Adipose tissue (tissue), 3 donors: ENCODE results near the gene BICDL1. TPM values are rescaled to one million over a fixed set of nuclear protein-coding genes. Genes with fewer than 3 reads are reported as not detected.
"Not testable (repeated sequence)": the region's sequence is repeated elsewhere in the genome, so short reads cannot be mapped to it uniquely, and the experiment has no call there.

ENCODE experiments used
- H3K27ac ChIP-seq: one replicate; pipeline ENCODE4 v1.5.1; 2013; ENCODE audit warnings: low read depth, low read length
- WGBS, 3 donors: extraction: QIAGEN DNeasy Blood & Tissue Kit; methylation state at CpG; one replicate each; pipeline ENCODE4 v1.1.7; 2013; 5-methylcytosine and 5-hydroxymethylcytosine counted together
- polyA plus RNA-seq, 3 donors: library from polyadenylated mRNA; stranded (reverse); fragments of 200-250 nt; gene quantifications; one replicate each; pipeline ENCODE4 v1.2.3, GENCODE V29; 2013
- donor health status: healthy with polysubstance abuse.
- donor health status: Bipolar disorder and iron deficiency.
- donor health status: healthy.

BICDL1 gene
- polyA plus RNA-seq, 3 donors: 2.4 to 7.4 (median 6.0) TPM

DNA sequence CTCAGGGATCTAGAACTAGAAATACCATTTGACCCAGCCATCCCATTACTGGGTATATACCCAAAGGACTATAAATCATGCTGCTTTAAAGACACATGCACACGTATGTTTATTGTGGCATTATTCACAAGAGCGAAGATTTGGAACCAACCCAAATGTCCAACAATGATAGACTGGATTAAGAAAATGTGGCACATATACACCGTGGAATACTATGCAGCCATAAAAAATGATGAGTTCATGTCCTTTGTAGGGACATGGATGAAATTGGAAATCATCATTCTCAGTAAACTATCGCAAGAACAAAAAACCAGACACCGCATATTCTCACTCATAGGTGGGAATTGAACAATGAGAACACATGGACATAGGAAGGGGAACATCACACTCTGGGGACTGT, 56.3 kb downstream of the BICDL1 start:
- 89 to 91% (median 90%) methylated on average over 3 of the region's 5 CpGs for WGBS, 3 donors

DNA sequence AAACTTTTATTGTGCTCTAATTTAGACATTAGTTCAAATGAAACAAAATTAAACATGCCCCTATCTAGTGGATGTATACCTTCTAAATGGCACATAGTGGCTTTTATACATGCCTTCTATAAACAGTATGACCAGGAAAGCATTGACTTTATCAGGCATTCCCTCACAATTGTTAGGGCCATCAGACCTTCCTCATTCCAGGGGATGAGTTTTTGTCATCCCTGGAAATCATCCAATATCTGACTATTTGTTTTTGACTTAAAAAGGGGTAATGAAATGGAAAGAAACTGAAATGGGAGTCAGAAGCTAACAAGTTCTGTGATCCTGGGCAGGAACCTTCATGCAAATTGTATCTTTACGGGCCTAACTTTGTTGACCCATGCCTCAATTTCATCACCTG, 58.0 kb downstream of the BICDL1 start:
- no peak overlapping the region for H3K27ac ChIP-seq
- WGBS, 3 donors: 95 to 98% (median 96%) methylated on average over 1 of the region's 1 CpG

More for the DNA sequence above, 56.3 kb downstream of the BICDL1 start:
- H3K27ac ChIP-seq: not testable (repeated sequence)

DNA sequence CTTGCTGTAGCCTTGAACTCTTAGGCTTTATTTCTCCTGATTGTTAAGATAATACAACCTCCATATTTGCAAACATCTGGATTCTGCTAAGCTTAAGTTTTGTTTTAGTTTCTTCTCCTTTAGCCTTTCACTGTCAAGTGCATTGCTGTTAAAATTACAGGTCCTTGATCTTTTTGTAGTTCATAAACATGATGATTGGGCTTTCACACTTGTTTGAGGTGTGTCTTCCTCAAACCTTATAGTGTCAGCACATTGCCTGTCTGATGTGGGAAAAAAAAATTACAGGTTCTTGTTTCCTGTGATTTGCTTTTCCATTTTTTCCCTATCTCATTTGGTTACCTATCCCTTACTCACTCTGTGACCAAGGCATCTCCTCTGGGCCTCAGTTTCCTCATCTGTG, 59.2 kb downstream of the BICDL1 start:
- no peak overlapping the region for H3K27ac ChIP-seq

DNA sequence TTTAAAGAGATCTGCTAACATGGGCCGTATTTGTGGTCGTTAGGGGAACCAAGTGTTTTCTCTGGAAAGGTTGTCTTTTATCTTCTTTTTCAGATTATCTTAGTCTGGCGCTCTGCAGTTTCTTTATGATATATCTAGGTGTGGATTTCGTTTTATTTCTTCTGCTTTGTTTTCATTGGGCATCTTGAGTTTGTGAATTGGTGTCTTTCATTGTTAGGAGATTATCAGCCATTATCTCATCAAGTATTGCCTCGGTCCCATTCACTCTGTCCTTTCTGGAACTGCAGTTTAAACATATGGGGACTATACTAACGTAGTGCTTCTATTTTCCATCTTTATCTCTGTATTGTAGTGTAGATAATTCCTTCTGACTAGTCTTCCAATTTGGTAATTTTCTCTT, 60.4 kb downstream of the BICDL1 start:
- no peak overlapping the region for H3K27ac ChIP-seq
- 83 to 85% (median 83%) methylated on average over 6 of the region's 6 CpGs for WGBS, 3 donors

DNA sequence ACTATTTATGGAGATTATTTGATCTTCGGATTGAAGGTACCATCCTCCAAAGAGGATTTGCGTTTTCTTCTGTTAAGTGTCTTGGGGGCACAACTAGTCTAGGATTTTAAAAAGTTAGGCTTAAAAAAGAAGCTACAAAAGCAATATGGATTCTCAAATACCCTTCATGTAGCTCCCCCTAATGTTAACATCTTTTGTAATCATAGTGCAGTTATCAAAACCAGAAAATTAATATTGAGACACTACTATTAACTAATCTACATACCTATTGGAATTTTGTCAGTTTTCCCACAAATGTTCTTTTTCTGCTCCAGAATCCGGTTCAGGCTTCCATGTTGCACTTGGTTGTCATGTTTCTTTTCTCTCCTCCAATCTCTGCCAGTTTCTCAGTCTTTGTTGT, 62.5 kb downstream of the BICDL1 start:
- no peak overlapping the region for H3K27ac ChIP-seq
- 92 to 96% (median 94%) methylated on average over 3 of the region's 3 CpGs for WGBS, 3 donors

DNA sequence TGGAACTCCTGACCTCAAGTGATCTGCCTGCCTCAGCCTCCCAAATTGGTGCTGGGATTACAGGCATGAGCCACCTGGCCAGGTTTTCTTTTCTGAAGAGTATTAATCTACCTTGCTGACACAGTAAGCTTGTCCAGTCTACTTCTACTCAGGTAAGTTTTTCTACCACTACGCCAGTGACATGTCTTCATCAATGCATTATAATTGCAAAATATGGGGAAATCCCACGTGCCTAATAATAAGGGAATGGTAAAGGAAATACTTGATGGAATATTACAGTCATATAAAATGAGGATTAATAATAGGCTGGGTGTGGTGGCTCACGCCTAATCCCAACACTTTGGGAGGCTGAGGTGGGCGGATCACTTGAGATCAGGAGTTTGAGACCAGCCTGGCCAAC, 65.3 kb downstream of the BICDL1 start:
- no peak overlapping the region for H3K27ac ChIP-seq
- 86 to 91% (median 89%) methylated on average over 4 of the region's 4 CpGs for WGBS, 3 donors

DNA sequence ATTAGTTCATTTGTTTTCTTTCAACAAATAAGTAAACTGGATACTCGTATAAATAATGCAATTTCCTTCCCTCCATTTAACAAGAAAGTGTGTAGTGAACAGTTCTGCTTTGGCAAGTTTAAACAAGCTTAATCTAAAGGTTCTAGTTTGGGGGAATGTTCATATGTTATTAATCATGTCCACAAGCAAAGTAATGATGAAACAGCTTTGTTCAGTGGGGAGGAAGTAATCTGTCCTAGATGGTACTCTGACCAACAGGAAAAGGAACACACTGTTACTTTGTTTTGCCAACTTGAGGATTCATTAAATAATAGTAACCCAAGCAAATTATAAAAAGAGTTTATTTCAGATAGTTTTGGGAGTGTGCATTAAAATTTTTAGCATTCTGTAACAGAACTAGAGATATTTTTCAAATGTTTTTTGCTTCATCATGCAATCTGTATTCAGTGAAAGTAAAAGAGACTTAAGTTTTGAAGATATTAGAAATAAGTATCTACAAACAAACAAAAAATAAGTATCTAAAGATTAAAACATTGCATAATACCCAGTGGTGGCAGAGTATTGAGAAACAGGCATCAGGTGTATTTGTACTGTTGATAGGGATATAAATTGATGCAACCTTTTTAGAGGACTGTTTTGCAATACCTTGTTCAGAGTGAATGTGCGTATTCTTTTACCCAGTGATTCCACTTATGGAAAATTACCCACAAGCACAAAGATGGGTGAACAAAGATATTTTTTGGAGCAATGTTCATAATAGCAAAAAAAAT, 66.4 kb downstream of the BICDL1 start:
- no peak overlapping the region for H3K27ac ChIP-seq
- WGBS, 3 donors: 44 to 62% (median 59%) methylated on average over 2 of the region's 2 CpGs

DNA sequence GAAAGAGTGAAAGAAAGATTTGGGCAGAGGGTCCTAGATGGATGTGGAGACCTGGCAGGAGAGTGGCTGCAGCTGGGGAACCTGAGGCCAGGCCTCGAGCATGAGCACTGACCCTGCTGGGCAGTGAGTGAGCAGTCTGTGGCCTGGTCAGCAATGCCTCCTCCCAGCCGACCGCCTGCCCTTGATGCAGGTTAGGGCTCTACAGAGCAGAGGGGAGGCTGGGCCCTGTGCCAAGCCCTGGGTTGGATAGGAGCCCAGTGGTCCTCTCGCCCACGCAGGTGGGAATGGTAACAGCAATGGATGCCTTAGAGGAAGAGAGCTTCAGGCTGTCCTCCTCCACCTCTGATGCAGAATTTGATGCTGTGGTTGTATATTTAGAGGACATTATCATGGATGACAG, 67.7 kb downstream of the BICDL1 start:
- 66 to 69% (median 69%) methylated on average over 5 of the region's 5 CpGs for WGBS, 3 donors
- no peak overlapping the region for H3K27ac ChIP-seq

DNA sequence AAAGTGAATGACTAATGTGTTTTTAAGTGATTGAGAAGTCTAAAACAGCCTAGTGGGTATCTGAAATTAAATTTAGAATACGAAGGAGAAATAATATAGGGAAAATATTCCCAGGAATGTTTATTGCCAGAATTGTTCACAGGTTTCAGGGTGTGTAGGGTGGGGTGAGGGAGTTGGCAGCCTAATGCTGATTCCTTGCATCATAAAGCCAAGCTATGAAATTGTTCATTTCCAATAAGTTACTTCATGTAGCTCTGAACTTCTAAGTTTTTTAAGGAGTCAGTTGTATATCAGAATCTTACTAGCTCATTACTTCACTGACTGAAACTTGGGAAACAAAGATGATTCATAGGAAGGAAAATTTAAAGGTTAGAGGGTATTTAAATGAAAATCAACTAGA, 71.2 kb downstream of the BICDL1 start:
- H3K27ac ChIP-seq: no peak overlapping the region
- 78 to 95% (median 85%) methylated on average over 1 of the region's 1 CpG for WGBS, 3 donors

DNA sequence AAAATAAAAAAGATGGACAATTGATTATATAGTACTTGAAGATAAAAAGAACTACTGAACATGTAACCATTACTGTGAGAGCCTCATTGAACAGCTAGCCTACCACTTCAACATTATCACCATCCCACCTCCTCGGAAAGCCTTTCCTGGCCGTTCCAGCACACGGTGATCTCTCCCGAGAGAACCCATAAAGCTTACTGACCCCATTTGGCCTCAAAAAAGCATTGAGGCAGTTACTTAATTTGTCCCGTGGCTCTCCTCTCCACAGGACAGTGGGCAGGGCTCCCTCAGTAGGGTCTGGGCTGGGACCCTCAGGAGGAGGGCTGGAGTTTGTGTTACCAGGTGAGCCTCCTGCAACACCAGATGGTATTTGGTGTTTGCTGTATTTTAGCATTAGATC, 71.7 kb downstream of the BICDL1 start:
- WGBS, 3 donors: 47 to 84% (median 79%) methylated on average over 5 of the region's 5 CpGs
- no peak overlapping the region for H3K27ac ChIP-seq

DNA sequence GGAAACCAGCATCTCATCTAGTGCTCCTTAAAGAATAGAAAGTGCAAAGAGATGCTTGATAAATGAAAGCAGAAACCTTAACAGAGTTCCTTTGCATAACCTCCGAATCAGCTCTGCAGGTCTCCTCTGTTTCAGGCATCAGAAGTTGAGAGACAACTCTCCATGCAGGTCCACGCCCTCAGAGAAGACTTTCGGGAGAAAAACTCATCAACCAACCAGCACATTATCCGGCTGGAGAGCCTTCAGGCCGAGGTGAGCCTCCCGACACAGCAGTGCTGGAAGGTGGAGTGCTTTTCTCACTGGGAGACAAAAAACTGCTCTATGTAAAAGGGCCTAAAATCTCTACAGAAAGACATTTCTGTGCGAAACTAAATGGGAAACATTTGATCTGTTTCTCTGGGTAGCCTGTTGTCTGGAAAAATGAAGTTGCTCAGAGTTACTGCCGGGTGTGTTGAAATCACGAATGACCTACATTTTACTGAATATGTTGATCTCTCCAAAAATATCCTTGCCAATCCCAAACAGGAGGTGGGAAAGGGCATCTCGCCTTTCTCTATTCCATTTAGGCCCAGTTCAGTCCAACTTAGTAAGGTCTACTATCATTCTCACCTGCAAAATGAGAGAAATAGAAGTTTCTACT, 72.7 kb downstream of the BICDL1 start:
- WGBS, 3 donors: 75 to 88% (median 76%) methylated on average over 10 of the region's 10 CpGs
- H3K27ac ChIP-seq: no peak overlapping the region

DNA sequence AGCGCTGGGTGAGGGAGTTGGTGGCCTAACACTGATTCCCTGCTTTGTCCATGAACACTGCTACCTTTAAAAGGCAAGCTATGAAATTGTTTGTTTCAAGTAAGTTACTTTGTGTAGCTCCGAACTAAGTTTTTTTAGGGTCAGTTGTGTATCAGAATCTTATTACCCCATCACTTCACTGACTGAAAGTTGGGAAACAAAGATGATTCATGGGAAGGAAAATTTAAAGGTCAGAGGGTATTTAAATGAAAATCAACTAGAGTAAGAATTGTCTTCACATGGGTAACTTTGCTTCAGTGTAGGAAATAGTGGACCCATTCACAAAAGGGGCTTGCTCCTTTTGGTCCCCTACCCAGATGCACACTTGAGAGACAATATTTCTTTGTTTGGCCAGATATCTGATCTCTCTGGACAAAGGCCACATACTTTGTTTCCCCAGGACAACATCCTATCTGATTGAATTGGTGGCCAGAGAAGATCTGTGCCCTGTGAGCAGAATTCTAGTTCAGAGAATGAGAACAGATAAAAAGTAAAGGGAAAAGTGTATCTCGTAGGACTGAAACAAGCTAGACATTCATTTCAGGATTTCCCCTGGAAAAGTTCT, 74.0 kb downstream of the BICDL1 start:
- H3K27ac ChIP-seq: no peak overlapping the region
- WGBS, 3 donors: 86 to 94% (median 88%) methylated on average over 3 of the region's 3 CpGs

DNA sequence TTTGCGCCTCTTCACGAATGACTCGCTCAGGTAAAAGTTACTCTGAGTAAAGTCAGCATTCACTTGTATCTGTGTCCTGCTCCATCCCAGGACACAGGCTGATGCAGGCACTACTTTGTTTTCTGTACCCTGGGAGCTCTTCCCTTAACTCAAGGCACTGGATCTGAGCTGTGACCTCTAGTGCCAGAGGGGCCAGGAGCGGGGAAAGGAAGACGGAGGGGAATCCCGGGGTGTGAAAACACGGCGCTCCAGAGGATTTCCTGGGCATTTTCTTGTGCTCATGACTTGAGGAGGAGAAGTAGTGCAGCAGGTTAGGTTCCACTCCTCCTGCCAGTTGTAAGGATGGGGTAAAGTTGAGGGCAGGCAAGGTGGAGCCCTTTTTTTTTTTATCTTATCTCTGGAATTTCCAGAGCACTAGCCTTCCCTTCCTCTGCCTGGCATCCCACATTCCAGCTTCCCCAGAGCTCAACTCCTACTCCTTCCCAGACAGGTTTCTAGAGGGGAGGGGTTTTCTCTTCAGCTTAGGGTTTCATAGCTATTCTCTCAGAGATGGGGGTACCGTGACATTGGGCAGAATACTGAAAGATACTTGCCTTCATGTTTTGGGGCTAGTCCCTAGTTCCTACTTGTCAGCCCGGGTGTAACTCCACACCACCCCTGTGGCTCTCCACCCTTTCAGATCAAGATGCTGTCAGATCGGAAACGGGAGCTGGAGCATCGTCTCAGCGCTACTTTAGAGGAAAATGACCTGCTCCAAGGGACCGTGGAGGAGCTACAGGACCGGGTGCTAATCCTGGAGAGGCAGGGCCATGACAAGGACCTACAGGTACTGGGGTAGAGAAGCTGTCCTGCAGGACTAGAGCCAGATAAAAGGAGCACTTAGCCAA, 75.3 kb downstream of the BICDL1 start:
- H3K27ac ChIP-seq: no peak overlapping the region
- whole genome bisulfite sequencing, 3 donors: 56 to 73% (median 57%) methylated on average over 16 of the region's 16 CpGs

DNA sequence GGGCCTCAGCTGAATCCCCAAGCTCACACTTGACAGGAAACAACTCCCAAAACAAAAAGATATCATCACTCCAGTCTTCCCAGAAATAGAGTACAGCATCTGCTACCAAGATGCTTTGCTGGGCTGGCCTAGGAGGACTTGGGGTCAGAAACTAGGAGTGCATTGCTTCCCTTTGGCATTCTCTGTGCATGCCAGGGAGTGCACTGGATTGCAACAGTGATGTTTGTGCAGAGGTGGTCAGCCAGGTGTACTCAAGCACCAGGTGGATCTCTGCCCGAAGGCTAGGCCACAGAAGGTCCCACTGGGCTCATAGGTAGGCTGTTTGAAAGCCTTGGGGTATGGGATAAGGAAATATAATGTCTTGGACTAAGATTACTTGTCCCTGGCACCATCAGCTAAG, 76.4 kb downstream of the BICDL1 start:
- 73 to 94% (median 73%) methylated on average over 1 of the region's 1 CpG for WGBS, 3 donors
- no peak overlapping the region for H3K27ac ChIP-seq

DNA sequence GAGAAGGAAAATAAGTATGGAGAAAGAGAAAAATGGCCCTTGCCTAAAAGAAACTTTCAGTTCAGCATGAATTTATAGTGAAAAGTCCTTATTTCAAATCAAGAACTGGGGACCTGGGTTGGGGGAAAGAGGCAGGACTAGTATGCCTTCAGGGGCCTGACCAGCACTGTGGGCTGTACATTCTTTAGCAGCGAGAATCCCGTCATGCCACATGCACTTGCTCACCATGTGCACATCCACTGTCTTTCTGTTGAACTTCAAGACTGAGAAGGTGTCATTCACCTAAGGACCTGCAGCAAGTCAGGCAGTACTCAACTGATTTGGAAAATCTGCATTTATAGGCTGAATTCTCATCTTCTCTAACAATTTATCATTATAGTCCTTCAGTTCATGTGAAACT, 77.3 kb downstream of the BICDL1 start:
- no peak overlapping the region for H3K27ac ChIP-seq
- 92 to 100% (median 92%) methylated on average over 2 of the region's 2 CpGs for WGBS, 3 donors

DNA sequence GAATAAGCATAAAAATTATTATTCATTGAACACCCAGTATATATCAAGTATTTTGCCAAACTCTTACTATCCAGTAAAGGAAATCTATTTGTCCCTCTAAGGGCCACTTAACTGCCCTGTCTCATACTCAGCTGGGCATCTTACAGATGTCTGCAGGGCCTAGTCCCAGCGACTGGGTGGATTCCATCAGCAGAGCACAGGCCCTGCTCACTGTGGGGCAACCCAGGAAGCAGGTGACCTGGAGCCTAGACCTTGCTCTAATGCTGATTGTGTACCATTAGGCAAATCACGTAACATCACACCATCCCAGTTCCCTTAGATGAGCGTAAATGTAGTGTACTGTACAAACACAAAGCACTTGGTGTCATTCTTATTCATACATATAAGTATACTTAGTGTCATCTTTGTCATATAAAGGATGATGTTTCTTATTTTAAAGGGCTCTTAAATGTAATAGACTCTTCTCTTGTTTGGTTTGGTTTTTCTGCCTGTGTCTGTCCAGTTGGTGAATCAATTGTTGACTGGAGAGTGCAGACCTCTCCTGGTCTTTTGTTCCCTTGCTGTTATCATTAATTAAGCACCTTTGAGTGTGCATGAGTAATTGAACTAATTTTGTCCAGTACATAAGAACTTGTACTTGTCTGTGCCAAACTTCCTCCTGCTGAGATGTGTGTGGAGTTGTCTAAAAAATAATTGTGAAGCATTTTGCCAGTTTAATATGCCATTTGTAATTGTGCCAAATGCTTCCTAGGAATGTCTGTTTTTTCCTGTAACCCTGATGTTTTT, 78.2 kb downstream of the BICDL1 start:
- 77 to 84% (median 83%) methylated on average over 3 of the region's 3 CpGs for WGBS, 3 donors
- H3K27ac ChIP-seq: no peak overlapping the region

DNA sequence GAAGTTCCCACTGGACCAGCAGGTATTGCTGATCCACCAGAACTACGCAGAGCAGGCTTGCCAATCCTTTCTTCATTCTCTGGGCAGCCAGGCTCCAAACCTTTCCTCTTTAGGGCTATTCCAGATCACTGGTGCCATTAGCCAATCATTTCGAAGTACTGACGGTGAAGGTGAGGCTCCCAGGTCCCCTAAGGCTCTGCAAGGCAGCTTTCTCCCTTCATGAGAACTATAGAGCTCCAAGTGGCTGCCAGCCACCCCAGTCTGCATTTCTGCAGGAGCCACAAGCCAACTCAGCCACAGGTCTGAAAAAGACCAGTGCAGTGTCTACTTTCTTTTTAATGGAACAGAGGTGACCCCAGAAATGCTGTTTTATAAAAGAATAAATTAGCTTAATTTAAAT, 78.9 kb downstream of the BICDL1 start:
- no peak overlapping the region for H3K27ac ChIP-seq
- 68 to 74% (median 68%) methylated on average over 3 of the region's 3 CpGs for WGBS, 3 donors

DNA sequence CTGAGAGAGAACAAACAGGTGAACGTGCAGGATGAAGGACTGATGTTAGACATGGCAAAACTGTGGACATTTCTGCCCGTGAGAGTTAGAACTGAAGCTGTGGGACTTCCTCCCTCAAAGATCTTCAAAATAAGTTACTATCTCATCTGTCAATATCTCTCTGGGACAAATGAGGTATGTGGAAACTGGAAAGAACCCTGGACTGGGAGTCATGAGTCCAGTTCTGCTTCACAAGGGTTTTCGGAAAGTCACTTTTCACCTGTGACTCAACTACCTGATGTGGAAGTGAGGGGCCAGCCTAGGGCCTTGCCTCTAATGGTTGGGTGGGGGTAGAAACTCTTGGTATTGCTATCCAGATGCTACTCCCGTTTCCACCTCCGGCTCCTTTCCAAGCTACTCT, 80.2 kb downstream of the BICDL1 start:
- 78 to 80% (median 79%) methylated on average over 5 of the region's 5 CpGs for WGBS, 3 donors
- no peak overlapping the region for H3K27ac ChIP-seq
